GM23248 (cell line): ENCODE measurements around the gene PRSS33.

ENCODE experiments used
- EZH2 ChIP-seq: fragments of 200-600 bp; sonication (generic); IDR thresholded peaks from 2 replicates; pipeline ENCODE4 v1.6.1; 2018; ENCODE audit warnings: antibody characterized with exemption, mild to moderate bottlenecking; ENCODE audit not compliant: insufficient read depth, poor library complexity, severe bottlenecking
- EZH2phosphoT487 ChIP-seq: fragments of 200-600 bp; sonication (generic); IDR thresholded peaks from 2 replicates; pipeline ENCODE4 v1.6.1; 2018; ENCODE audit warnings: antibody characterized with exemption, moderate library complexity, mild to moderate bottlenecking, low read depth; ENCODE audit not compliant: insufficient read depth

GRCh38 chr16:2786826-2787151 lies 571 bp downstream of the PRSS33 start:
- TF ChIP-seq EZH2 (no peak), EZH2phosphoT487 (no peak)
